ENCODE data around the gene ZNF491.

DNA sequence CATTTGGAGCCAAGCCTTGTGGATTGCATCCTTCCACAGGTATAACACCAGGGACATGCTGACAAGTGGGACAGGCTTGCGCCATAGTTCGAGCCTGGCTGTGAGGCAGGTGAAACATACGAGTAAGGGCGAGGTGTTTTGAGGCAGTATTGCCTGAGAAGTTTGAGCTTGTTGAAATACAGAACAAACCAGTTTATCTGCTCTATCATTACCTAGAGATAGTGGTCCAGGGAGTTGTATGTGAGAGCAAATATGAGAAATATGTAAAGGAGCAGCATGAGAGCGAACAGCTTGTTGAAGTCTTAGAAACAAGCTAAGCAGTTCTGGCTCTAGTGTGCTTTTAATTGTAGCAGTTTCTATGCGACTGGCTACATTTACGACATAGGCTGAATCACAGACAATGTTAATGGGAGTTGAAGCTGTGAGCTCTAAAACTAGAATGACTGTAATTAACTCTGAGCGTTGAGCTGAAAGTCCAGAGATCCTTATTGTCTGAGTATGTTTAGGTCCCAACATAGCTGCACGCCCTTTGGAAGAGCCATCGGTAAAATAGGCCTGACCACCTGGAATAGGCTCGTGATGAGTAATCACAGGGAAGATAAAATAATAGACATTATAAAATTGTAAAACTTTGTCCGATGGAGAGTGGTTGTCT is 58.4 kb downstream of the ZNF491 start:
- TF ChIP-seq EP300 (IDR thresholded peaks at IDR 0.05) (no peak), POLR2A (IDR thresholded peaks at IDR 0.05) (no peak), POLR2AphosphoS5 (IDR thresholded peaks at IDR 0.05) (no peak)
- TF ChIP-seq, protein P1, sequence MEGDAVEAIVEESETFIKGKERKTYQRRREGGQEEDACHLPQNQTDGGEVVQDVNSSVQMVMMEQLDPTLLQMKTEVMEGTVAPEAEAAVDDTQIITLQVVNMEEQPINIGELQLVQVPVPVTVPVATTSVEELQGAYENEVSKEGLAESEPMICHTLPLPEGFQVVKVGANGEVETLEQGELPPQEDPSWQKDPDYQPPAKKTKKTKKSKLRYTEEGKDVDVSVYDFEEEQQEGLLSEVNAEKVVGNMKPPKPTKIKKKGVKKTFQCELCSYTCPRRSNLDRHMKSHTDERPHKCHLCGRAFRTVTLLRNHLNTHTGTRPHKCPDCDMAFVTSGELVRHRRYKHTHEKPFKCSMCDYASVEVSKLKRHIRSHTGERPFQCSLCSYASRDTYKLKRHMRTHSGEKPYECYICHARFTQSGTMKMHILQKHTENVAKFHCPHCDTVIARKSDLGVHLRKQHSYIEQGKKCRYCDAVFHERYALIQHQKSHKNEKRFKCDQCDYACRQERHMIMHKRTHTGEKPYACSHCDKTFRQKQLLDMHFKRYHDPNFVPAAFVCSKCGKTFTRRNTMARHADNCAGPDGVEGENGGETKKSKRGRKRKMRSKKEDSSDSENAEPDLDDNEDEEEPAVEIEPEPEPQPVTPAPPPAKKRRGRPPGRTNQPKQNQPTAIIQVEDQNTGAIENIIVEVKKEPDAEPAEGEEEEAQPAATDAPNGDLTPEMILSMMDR (IDR thresholded peaks at IDR 0.05): no peak
